PC-9 (cell line): ENCODE data around the gene DMPK.

Experiments used
- EZH2 ChIP-seq: fragments of 200-600 bp; sonication (generic); IDR thresholded peaks from 2 replicates; pipeline ENCODE4 v1.8.0; 2017; ENCODE audit warnings: antibody characterized with exemption, low read depth
- TF ChIP-seq, protein P1 (sequence below): fragments of 200-600 bp; sonication (generic); conservative IDR thresholded peaks from 2 replicates; pipeline ENCODE4 v1.6.1; 2017; ENCODE audit warnings: mixed run types, antibody characterized with exemption, mild to moderate bottlenecking, moderate library complexity

GRCh38 chr19:45821103-45821521 lies 38.8 kb upstream of the DMPK start:
- no peak for TF ChIP-seq EZH2
- TF ChIP-seq, protein P1, sequence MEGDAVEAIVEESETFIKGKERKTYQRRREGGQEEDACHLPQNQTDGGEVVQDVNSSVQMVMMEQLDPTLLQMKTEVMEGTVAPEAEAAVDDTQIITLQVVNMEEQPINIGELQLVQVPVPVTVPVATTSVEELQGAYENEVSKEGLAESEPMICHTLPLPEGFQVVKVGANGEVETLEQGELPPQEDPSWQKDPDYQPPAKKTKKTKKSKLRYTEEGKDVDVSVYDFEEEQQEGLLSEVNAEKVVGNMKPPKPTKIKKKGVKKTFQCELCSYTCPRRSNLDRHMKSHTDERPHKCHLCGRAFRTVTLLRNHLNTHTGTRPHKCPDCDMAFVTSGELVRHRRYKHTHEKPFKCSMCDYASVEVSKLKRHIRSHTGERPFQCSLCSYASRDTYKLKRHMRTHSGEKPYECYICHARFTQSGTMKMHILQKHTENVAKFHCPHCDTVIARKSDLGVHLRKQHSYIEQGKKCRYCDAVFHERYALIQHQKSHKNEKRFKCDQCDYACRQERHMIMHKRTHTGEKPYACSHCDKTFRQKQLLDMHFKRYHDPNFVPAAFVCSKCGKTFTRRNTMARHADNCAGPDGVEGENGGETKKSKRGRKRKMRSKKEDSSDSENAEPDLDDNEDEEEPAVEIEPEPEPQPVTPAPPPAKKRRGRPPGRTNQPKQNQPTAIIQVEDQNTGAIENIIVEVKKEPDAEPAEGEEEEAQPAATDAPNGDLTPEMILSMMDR, result no peak
